Dermis blood vessel endothelial cell (primary cell): ENCODE results near the gene ANKHD1. TPM values are rescaled to one million over a fixed set of nuclear protein-coding genes. Genes with fewer than 3 reads are reported as not detected.
A peak's percentile ranks its signal among the peaks of the same experiment; 100 is the strongest.
"Not testable (repeated sequence)": the region's sequence is repeated elsewhere in the genome, so short reads cannot be mapped to it uniquely, and the experiment has no call there.

Source experiments
- DNase-seq: peaks from one replicate; pipeline ENCODE4 v3.0.0; 2010
- total RNA-seq: library from RNA; depleted of rRNA; stranded (reverse); fragments of >200 nt; gene quantifications from 2 replicates; pipeline ENCODE4 v1.2.3, GENCODE V29; 2014

The ANKHD1 gene
- total RNA-seq, 1 donor from 2014 or later: 70.1 TPM

GRCh38 chr5:140381351-140381750 lies 20.3 kb upstream of the ANKHD1 start:
- no peak for DNase-seq

- DNase-seq: no peak
Observed at GRCh38 chr5:140381972-140382371, 19.7 kb upstream of the ANKHD1 start.

- no peak for DNase-seq
Observed at GRCh38 chr5:140382866-140383265, 18.8 kb upstream of the ANKHD1 start.

- no peak for DNase-seq
Observed at GRCh38 chr5:140383300-140383699, 18.3 kb upstream of the ANKHD1 start.

GRCh38 chr5:140388052-140388451 lies 13.6 kb upstream of the ANKHD1 start:
- DNase-seq: no peak

GRCh38 chr5:140391312-140391711 lies 10.3 kb upstream of the ANKHD1 start:
- DNase-seq: no peak

GRCh38 chr5:140391732-140392131 lies 9.9 kb upstream of the ANKHD1 start:
- DNase-seq: no peak

GRCh38 chr5:140393738-140394137 lies 7.9 kb upstream of the ANKHD1 start:
- no peak for DNase-seq

GRCh38 chr5:140398379-140398811 lies 3.2 kb upstream of the ANKHD1 start:
- DNase-seq: no peak

GRCh38 chr5:140399979-140400729 lies 1.5 kb upstream of the ANKHD1 start:
- DNase-seq: no peak

- DNase-seq: peak; percentile 97
Observed at GRCh38 chr5:140400730-140401361, 787 bp upstream of the ANKHD1 start.

- DNase-seq: peak; percentile 63
Observed at GRCh38 chr5:140402258-140403074, 833 bp downstream of the ANKHD1 start.

- no peak for DNase-seq
Observed at GRCh38 chr5:140403613-140404012, 2.0 kb downstream of the ANKHD1 start.

- DNase-seq: peak; percentile 4
Observed at GRCh38 chr5:140408750-140409241, 7.2 kb downstream of the ANKHD1 start.

- DNase-seq: no peak
Observed at GRCh38 chr5:140413230-140413629, 11.6 kb downstream of the ANKHD1 start.

GRCh38 chr5:140417235-140417634 lies 15.6 kb downstream of the ANKHD1 start:
- DNase-seq: no peak

- DNase-seq: no peak
Observed at GRCh38 chr5:140418862-140419520, 17.4 kb downstream of the ANKHD1 start.

- no peak for DNase-seq
Observed at GRCh38 chr5:140420226-140420570, 18.6 kb downstream of the ANKHD1 start.

GRCh38 chr5:140420665-140421361 lies 19.2 kb downstream of the ANKHD1 start:
- no peak for DNase-seq

GRCh38 chr5:140421375-140421774 lies 19.7 kb downstream of the ANKHD1 start:
- not testable (repeated sequence) for DNase-seq

- no peak for DNase-seq
Observed at GRCh38 chr5:140423609-140424008, 22.0 kb downstream of the ANKHD1 start.

GRCh38 chr5:140424135-140424534 lies 22.5 kb downstream of the ANKHD1 start:
- no peak for DNase-seq
